GM23248 (cell line): ENCODE measurements around the gene FLCN.

ENCODE experiments used
- EZH2 ChIP-seq: fragments of 200-600 bp; sonication (generic); IDR thresholded peaks from 2 replicates; pipeline ENCODE4 v1.6.1; 2018; ENCODE audit warnings: antibody characterized with exemption, mild to moderate bottlenecking; ENCODE audit not compliant: insufficient read depth, poor library complexity, severe bottlenecking
- EZH2phosphoT487 ChIP-seq: fragments of 200-600 bp; sonication (generic); IDR thresholded peaks from 2 replicates; pipeline ENCODE4 v1.6.1; 2018; ENCODE audit warnings: antibody characterized with exemption, moderate library complexity, mild to moderate bottlenecking, low read depth; ENCODE audit not compliant: insufficient read depth

GRCh38 chr17:17231621-17232302 is 5.2 kb downstream of the FLCN start:
- TF ChIP-seq EZH2 (no peak), EZH2phosphoT487 (no peak)
